ENCODE results near the gene ZC3H14.
A peak's percentile ranks its signal among the peaks of the same experiment; 100 is the strongest.

The ZC3H14 gene

DNA sequence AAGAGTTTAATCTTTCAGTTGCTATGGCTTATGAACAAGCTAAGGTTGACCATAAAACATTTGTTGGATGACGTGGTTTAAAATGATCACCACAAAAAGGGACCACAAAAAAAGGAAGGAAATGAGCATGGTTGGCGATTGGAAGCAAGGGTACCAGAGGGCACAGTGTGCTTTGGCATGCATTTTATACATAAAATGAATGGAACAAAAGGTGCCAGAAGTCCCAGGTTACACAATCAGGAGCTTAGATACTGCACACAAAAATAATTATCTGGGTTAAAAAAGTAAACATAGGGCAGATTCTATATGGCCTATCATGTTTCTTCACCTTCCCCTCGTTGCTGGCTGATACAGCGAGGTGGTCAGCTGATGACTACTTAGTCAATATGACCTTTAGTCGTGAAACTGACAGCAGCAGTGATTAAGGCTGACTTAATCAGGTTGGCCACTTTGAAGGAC lies 50.7 kb downstream of the ZC3H14 start:
- peak; percentile 65 for DNase-seq (ENCODE audit: low read depth)
- H3K4me3 ChIP-seq (ENCODE audit: control insufficient read depth, low read depth, low read length), result no peak overlapping the region
- TF ChIP-seq, protein P1, sequence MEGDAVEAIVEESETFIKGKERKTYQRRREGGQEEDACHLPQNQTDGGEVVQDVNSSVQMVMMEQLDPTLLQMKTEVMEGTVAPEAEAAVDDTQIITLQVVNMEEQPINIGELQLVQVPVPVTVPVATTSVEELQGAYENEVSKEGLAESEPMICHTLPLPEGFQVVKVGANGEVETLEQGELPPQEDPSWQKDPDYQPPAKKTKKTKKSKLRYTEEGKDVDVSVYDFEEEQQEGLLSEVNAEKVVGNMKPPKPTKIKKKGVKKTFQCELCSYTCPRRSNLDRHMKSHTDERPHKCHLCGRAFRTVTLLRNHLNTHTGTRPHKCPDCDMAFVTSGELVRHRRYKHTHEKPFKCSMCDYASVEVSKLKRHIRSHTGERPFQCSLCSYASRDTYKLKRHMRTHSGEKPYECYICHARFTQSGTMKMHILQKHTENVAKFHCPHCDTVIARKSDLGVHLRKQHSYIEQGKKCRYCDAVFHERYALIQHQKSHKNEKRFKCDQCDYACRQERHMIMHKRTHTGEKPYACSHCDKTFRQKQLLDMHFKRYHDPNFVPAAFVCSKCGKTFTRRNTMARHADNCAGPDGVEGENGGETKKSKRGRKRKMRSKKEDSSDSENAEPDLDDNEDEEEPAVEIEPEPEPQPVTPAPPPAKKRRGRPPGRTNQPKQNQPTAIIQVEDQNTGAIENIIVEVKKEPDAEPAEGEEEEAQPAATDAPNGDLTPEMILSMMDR (conservative IDR thresholded peaks at IDR 0.05; ENCODE audit: control insufficient read depth, insufficient read depth, low read depth, low read length), result no peak

DNA sequence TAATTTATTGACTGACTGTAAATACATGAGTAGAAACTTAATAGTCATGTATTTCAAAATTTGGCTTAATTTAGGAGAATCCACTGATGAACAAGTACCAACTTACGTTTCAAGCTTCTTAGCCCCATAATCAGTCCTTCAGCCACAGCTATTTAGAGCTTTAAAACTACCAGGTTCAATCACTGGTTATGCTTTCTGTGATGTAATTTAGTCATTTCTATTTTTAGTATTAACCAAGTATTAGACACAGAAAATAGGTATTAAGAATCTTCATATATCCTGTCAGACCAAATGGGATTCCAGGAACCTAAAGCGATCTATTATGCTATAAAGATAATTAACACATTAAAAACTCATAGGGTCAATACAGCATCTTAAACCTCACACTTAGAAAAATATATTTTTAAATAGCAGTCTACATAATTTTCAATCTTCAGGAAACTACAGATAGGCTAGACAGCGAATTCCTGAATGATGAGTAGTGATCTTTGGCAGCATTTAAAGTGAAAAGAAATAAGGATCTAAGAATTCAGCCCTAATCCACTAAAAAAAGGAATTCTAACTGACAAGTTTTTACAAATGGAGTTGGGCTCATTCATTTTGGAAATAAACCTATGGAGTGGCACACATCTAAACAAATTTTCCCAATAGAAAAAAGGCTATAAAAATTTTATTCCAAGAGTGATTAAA lies 51.5 kb downstream of the ZC3H14 start:
- H3K4me3 ChIP-seq (ENCODE audit: control insufficient read depth, low read depth, low read length), result no peak overlapping the region
- DNase-seq (ENCODE audit: low read depth), result peak; percentile 71
- TF ChIP-seq, protein P1 (conservative IDR thresholded peaks at IDR 0.05; ENCODE audit: control insufficient read depth, insufficient read depth, low read depth, low read length), result no peak

DNA sequence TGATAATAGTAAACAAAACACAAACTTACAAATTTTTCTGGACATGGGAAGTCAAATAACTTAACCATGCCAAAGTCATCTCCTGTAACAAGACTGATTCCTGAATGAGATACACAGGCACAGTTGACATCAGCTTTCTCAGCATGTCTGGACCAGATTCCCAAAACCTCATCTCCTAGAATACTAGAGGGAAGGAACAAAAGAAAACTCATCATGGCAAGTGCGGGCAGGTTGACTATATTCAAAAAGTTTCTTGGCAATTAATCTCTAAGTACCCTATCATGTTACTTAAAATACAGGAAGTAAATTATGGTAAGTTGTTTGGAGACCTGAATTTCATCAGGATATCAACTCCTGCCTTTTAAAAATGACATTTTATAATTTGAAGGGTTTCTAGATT lies 53.9 kb downstream of the ZC3H14 start:
- DNase-seq (ENCODE audit: low read depth), result no peak
- TF ChIP-seq, protein P1 (conservative IDR thresholded peaks at IDR 0.05; ENCODE audit: control insufficient read depth, insufficient read depth, low read depth, low read length), result no peak
- no peak overlapping the region for H3K4me3 ChIP-seq (ENCODE audit: control insufficient read depth, low read depth, low read length)

DNA sequence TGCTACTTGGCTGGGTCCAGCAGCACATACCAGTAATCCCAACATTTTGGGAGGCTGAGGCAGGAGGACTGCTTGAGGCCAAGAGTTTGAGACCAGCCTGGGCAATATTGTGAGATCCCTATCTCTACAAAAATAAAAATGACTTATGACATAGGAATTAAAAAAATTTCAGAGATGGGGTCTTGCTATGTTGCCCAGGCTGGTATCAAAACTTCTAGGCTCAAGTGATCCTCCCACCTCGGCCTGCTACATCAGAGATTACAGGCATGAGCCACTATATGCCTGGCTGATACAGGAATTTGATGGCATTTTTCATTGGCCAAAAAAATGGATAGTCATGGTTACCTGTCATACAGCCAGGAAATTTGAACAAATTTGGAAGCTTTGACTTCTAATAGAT lies 54.6 kb downstream of the ZC3H14 start:
- TF ChIP-seq, protein P1 (conservative IDR thresholded peaks at IDR 0.05; ENCODE audit: control insufficient read depth, insufficient read depth, low read depth, low read length), result no peak
- DNase-seq (ENCODE audit: low read depth), result no peak
- no peak overlapping the region for H3K4me3 ChIP-seq (ENCODE audit: control insufficient read depth, low read depth, low read length)

DNA sequence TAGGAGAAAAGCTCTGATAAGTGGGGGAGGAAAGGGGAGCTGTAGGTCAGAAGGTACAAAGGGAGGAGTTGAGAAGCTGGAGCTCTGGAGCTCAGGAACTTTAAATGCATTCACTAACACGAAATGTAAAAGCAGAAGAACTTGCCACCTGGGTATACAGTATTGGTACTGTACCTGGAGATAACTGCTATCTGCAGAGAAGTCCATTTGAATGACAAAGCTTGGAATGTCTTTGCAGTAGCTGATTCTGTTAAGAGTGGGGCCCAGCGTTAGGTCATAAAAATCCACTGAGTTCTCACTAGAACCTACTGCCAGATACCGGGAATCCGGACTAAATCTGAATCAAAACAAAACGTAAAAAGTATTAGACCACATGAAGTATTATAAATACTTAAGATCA lies 55.6 kb downstream of the ZC3H14 start:
- TF ChIP-seq, protein P1 (conservative IDR thresholded peaks at IDR 0.05; ENCODE audit: control insufficient read depth, insufficient read depth, low read depth, low read length), result no peak
- no peak overlapping the region for H3K4me3 ChIP-seq (ENCODE audit: control insufficient read depth, low read depth, low read length)
- DNase-seq (ENCODE audit: low read depth), result no peak

DNA sequence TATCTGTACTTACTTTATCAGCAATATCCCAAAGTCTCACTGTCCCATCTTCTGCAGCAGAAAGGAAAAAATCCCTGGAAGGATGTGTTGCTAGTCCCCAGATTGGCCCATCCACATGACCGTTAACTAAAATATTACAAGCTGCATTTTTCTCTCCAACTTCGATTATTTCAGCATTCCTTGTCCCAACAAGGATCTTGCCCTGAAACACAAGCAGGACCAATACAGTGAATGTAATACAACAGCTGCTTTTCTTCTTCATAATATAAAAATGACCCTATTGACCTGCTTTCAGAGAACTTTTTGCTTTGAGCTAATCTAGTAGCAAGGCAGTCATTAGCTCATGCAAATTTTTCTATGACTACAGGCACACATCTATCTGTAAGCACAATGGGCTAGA lies 58.3 kb downstream of the ZC3H14 start:
- no peak for DNase-seq (ENCODE audit: low read depth)
- TF ChIP-seq, protein P1 (conservative IDR thresholded peaks at IDR 0.05; ENCODE audit: control insufficient read depth, insufficient read depth, low read depth, low read length), result no peak
- no peak overlapping the region for H3K4me3 ChIP-seq (ENCODE audit: control insufficient read depth, low read depth, low read length)
